Colonic mucosa (tissue), 4 donors: Measurements from ENCODE around the gene AQR. TPM values are rescaled to one million over a fixed set of nuclear protein-coding genes. Genes with fewer than 3 reads are reported as not detected.

Source experiments
- DNase-seq: peaks from one replicate; pipeline ENCODE4 v3.0.0-alpha.2; 2020
- H3K27ac ChIP-seq: fragments of 200-600 bp; one replicate; pipeline ENCODE4 v1.8.0; 2021
- H3K27me3 ChIP-seq: fragments of 200-600 bp; one replicate; pipeline ENCODE4 v1.8.0; 2021
- H3K36me3 ChIP-seq: fragments of 200-600 bp; one replicate; pipeline ENCODE4 v1.8.0; 2021
- H3K4me1 ChIP-seq: fragments of 200-600 bp; one replicate; pipeline ENCODE4 v1.8.0; 2021; ENCODE audit warnings: mild to moderate bottlenecking
- H3K4me3 ChIP-seq: fragments of 200-600 bp; one replicate; pipeline ENCODE4 v1.8.0; 2021
- H3K9ac ChIP-seq, 2 donors: one replicate each; pipeline ENCODE4 v1.7.0; 2013; ENCODE audit warnings: control low read depth in 2 of 2, low read depth in 2 of 2, low read length in 2 of 2
- H3K9me3 ChIP-seq: fragments of 200-600 bp; one replicate; pipeline ENCODE4 v1.8.0; 2021
- intact Hi-C: fragments of 100-400 bp; cut with DNase I; formaldehyde crosslinking; loops from one replicate; pipeline ENCODE4 v1.14.1; 2022
- total RNA-seq, 2 donors: library from RNA; stranded (reverse); fragmentation: NEBNext Ultra II Directional in 1 of 2; extraction: Animal tissue kit (Norgen Biotek cat#: 25700) in 1 of 2; gene quantifications; one replicate each; pipeline ENCODE4 v1.2.1, GENCODE V29; 2021
- TF ChIP-seq, protein P1 (sequence below): fragments of 200-600 bp; IDR thresholded peaks from one replicate; pipeline ENCODE4 v1.8.0; 2022; ENCODE audit warnings: antibody characterized with exemption, mild to moderate bottlenecking
- donor health status: healthy.
- donor health status: DM: no; HTN: no; CAD: no.
- donor health status: DM: no; HTN: no; CAD: no.

AQR gene
- total RNA-seq, 2 donors from 2014 or later: 26.5 to 27.0 TPM

DNA sequence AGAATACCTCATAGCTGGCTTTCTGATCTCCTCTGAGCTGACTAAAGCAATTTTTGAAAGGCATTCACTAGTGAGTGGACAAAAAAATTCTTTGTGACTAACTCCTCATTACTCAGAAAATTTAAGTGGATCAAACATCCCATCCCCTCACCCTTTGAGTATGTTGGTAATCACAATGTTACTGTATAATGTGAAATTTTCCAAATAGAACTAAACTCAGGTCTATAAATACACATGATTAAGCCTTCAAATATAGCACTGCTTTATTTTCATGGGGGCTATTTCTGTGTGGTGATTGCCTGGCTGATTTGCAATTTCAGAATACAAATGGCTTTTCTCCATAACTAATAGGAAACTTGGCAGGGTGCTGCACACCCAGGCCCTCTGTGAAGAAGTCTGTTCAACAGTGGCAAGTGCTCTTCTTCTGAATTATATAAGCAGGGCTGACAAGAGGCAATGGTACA, 128.2 kb downstream of the AQR start:
- TF ChIP-seq, protein P1, sequence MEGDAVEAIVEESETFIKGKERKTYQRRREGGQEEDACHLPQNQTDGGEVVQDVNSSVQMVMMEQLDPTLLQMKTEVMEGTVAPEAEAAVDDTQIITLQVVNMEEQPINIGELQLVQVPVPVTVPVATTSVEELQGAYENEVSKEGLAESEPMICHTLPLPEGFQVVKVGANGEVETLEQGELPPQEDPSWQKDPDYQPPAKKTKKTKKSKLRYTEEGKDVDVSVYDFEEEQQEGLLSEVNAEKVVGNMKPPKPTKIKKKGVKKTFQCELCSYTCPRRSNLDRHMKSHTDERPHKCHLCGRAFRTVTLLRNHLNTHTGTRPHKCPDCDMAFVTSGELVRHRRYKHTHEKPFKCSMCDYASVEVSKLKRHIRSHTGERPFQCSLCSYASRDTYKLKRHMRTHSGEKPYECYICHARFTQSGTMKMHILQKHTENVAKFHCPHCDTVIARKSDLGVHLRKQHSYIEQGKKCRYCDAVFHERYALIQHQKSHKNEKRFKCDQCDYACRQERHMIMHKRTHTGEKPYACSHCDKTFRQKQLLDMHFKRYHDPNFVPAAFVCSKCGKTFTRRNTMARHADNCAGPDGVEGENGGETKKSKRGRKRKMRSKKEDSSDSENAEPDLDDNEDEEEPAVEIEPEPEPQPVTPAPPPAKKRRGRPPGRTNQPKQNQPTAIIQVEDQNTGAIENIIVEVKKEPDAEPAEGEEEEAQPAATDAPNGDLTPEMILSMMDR: no peak
- no peaks in the 10 kb centered on the region for H3K27me3 ChIP-seq
- H3K4me1 ChIP-seq: no peaks in the 10 kb centered on the region
- no peak for DNase-seq
- intact Hi-C loops: no loop called here
- H3K36me3 ChIP-seq: no peaks in the 10 kb centered on the region
- H3K9me3 ChIP-seq: no peaks in the 10 kb centered on the region
- no peak overlapping the region for H3K9ac ChIP-seq
- no peak overlapping the region for H3K27ac ChIP-seq
- H3K4me3 ChIP-seq: no peak overlapping the region

DNA sequence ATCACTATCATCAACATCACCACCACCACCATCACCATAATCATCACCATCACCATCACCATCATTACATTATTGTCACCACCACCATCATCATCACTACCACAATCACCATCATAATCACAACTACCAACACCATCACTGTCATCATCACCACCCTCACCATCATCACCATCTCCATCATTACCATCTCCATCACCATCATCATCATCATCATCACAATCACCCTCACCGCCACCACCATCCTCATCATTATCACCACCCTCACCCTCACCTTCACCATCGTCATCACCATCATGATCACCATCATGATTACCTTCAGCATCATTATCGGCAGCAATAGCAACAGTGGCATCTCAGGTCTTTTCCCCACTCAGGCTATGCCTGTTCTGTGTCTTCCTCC, 131.3 kb downstream of the AQR start:
- no peak overlapping the region for H3K9ac ChIP-seq
- no peak overlapping the region for H3K4me3 ChIP-seq
- intact Hi-C loops: no loop called here
- H3K9me3 ChIP-seq: no peaks in the 10 kb centered on the region
- H3K27ac ChIP-seq: no peak overlapping the region
- no peaks in the 10 kb centered on the region for H3K36me3 ChIP-seq
- no peaks in the 10 kb centered on the region for H3K27me3 ChIP-seq
- TF ChIP-seq, protein P1: no peak
- no peak for DNase-seq
- H3K4me1 ChIP-seq: no peaks in the 10 kb centered on the region

DNA sequence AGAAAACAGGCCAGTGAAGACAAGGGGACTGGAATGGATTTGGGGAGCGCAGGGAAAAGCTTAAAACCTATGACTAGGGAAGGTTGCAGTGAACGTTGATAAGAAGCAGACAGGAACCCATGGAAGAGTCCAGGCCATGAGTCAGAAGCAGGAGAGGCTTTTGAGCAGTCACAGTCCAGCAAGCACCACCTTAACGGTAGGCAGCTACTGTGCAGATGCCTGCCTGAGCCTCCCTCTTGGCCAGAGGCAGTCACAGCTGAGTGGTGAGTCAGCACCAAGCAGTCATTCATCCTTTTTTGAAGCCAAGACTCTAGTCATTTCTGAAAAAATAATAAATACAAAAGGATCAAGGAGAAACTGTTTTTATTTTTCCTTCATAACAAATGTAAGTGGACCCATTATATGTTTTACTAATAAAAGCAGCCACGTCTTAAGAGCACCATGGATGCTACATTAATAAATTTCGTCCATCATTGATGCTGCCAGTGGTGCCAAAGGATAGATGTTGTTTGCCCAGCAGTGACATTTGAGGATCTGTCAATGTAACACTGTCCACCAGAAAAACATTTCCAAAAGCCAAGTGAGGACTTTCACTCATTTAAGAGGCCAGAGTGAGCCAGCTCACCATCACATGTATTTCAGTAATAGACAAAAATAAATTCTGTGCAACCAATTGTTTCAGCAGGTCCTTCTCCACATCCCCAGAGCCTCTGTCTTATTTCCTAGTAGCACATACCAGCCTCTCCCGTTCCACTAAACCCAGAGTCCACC, 132.1 kb downstream of the AQR start:
- no peaks in the 10 kb centered on the region for H3K9me3 ChIP-seq
- no peaks in the 10 kb centered on the region for H3K27me3 ChIP-seq
- no peak for DNase-seq
- no peak overlapping the region for H3K9ac ChIP-seq
- H3K4me3 ChIP-seq: no peak overlapping the region
- no peak overlapping the region for H3K27ac ChIP-seq
- intact Hi-C loops: no loop called here
- H3K36me3 ChIP-seq: no peaks in the 10 kb centered on the region
- TF ChIP-seq, protein P1: no peak
- H3K4me1 ChIP-seq: no peaks in the 10 kb centered on the region

DNA sequence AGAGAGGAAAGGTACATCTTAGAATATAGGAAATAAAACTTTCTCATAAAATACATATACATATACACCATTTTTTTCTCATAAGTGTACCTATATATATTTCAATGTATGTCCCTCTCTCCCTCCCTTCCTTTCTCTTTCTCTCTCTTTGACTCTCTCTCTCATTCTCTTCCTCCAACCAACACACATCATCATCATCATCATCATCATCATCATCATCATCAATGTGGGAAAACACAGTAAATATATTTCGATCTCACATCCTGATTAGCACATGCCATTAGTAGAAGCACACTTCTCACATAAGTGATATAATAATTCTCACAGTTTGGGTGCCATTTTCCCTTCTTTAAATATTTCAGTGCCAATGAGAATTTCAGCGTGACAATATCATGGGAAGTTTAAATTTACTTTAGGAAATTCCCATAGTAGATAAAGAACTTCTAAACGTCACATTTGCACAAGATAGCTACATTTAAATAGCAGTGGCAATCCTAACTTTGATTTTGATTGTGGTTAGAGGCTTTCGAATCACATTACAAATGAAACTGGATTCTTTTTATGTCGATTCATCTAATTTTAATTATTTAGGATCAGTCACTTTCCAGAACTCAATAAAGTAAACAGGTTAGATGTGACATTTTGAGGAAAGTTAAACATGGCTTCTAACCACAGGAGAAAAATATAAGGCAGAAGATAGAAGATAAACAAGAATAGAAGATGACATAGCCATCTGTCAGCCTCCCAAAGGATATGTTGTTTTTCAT, 141.2 kb downstream of the AQR start:
- DNase-seq: no peak

DNA sequence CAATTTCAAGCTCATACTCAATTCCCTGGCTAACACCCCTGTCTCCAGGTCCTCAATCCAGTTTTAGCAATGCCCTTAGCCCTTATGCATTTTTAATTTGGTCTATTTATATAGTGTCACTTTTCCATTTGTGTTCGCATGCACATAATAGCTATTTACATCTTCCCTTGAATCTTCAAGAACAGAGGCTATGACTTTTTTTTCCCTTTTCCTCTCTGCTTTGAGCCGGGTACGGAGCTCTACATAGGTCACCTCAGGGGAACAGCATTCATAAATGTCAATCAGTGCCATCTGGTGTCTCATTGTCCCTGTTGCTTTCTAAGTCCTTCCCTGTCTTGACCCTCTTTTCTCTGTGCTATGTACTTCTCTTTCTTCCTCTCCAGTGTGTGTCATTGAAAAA, 147.7 kb downstream of the AQR start:
- Histone ChIP-seq H3K4me1 (no peaks in the 10 kb centered on the region), H3K36me3 (no peaks in the 10 kb centered on the region), H3K9ac (no peak overlapping the region), H3K27me3 (no peaks in the 10 kb centered on the region), H3K9me3 (no peaks in the 10 kb centered on the region), H3K4me3 (no peak overlapping the region), H3K27ac (no peak overlapping the region)
- no peak for DNase-seq
- intact Hi-C loops: no loop called here
- TF ChIP-seq, protein P1: no peak

More for the DNA sequence above, 141.2 kb downstream of the AQR start:
- no peaks in the 10 kb centered on the region for H3K4me1 ChIP-seq
- H3K4me3 ChIP-seq: no peak overlapping the region
- H3K27me3 ChIP-seq: no peaks in the 10 kb centered on the region
- no peaks in the 10 kb centered on the region for H3K36me3 ChIP-seq
- no peak overlapping the region for H3K9ac ChIP-seq
- no peak overlapping the region for H3K27ac ChIP-seq
- no peaks in the 10 kb centered on the region for H3K9me3 ChIP-seq
- TF ChIP-seq, protein P1: no peak
- intact Hi-C loops: no loop called here
